ENCODE data around the gene SLIT1. TPM values are rescaled to one million over a fixed set of nuclear protein-coding genes. Genes with fewer than 3 reads are reported as not detected.

SLIT1 gene
- total RNA-seq, 1 donor from 2014 or later: not detected

DNA sequence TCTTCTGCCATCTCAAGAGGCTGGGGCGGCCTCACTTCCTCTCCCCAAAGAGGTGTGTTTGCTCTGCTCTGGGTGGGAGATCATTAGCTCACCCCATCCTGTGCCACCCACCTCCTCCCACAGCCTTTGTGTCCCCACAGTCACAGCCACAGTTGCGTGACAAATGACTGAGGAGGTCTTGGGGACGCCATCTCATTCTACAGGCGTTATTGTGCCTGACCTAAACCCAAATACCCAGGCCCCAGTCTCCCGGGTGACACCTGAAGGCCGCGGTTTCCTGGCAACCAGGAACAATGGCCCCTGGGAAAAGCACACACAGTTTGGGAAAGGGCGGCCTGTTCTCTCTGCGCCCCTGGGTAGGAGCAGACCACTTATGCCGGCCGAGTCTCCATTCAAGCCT lies 51.6 kb downstream of the SLIT1 start:
- no peaks in the 10 kb centered on the region for H3K9me3 ChIP-seq
- TF ChIP-seq CTCF (IDR thresholded peaks at IDR 0.05): no peak
- no peaks in the 10 kb centered on the region for H3K4me1 ChIP-seq
- H3K36me3 ChIP-seq: no peaks in the 10 kb centered on the region
- intact Hi-C loops (cut with DNase I): no loop called here
- no peak overlapping the region for H3K4me3 ChIP-seq
- no peak for DNase-seq (ENCODE audit: low spot score in 2 of 2)
- no peak overlapping the region for H3K27ac ChIP-seq
- no peaks in the 10 kb centered on the region for H3K27me3 ChIP-seq

- Histone ChIP-seq H3K27me3 (no peaks in the 10 kb centered on the region), H3K4me1 (no peaks in the 10 kb centered on the region), H3K36me3 (no peaks in the 10 kb centered on the region), H3K9me3 (no peaks in the 10 kb centered on the region), H3K27ac (no peak overlapping the region), H3K4me3 (no peak overlapping the region)
- no peak for TF ChIP-seq CTCF (IDR thresholded peaks at IDR 0.05)
- no peak for DNase-seq (ENCODE audit: low spot score in 2 of 2)
- intact Hi-C loops (cut with DNase I): no loop called here
Measured at GRCh38 chr10:97132273-97132672, 53.5 kb downstream of the SLIT1 start.

DNA sequence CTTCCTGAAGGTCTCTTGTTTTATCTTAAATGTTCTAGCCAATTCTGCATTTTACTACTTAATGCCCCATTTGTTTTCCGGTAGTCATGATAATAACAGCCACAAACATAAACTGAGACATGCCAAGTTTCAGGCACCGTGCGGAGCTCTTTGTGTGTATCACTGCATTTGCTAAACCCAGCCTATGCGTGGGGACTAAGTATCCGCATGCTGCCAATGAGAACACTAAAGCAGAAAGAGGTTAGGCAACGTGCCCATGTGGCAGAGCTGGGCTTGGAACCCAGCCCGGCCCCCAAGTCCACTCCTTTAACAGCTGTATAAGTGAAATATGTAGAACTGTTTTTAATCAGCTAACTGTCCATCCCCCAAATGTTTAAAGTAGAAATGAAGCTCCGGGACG lies 54.1 kb downstream of the SLIT1 start:
- no peak overlapping the region for H3K27ac ChIP-seq
- TF ChIP-seq CTCF (IDR thresholded peaks at IDR 0.05): no peak
- DNase-seq (ENCODE audit: low spot score in 2 of 2): no peak
- H3K9me3 ChIP-seq: no peaks in the 10 kb centered on the region
- H3K4me3 ChIP-seq: no peak overlapping the region
- H3K36me3 ChIP-seq: no peaks in the 10 kb centered on the region
- no peaks in the 10 kb centered on the region for H3K27me3 ChIP-seq
- H3K4me1 ChIP-seq: no peaks in the 10 kb centered on the region
- intact Hi-C loops (cut with DNase I): no loop called here

- Histone ChIP-seq H3K36me3 (no peaks in the 10 kb centered on the region), H3K4me3 (no peak overlapping the region), H3K4me1 (no peaks in the 10 kb centered on the region), H3K27ac (no peak overlapping the region), H3K27me3 (no peaks in the 10 kb centered on the region), H3K9me3 (no peaks in the 10 kb centered on the region)
- TF ChIP-seq CTCF (IDR thresholded peaks at IDR 0.05): no peak
- intact Hi-C loops (cut with DNase I): no loop called here
- DNase-seq (ENCODE audit: low spot score in 2 of 2): no peak
Measured at GRCh38 chr10:97131181-97131628, 54.6 kb downstream of the SLIT1 start.

GRCh38 chr10:97129666-97130065 lies 56.1 kb downstream of the SLIT1 start:
- intact Hi-C loops (cut with DNase I): no loop called here
- no peaks in the 10 kb centered on the region for H3K27me3 ChIP-seq
- no peak for TF ChIP-seq CTCF (IDR thresholded peaks at IDR 0.05)
- H3K27ac ChIP-seq: no peak overlapping the region
- H3K4me1 ChIP-seq: no peaks in the 10 kb centered on the region
- no peak overlapping the region for H3K4me3 ChIP-seq
- DNase-seq (ENCODE audit: low spot score in 2 of 2): no peak
- no peaks in the 10 kb centered on the region for H3K36me3 ChIP-seq
- H3K9me3 ChIP-seq: no peaks in the 10 kb centered on the region

DNA sequence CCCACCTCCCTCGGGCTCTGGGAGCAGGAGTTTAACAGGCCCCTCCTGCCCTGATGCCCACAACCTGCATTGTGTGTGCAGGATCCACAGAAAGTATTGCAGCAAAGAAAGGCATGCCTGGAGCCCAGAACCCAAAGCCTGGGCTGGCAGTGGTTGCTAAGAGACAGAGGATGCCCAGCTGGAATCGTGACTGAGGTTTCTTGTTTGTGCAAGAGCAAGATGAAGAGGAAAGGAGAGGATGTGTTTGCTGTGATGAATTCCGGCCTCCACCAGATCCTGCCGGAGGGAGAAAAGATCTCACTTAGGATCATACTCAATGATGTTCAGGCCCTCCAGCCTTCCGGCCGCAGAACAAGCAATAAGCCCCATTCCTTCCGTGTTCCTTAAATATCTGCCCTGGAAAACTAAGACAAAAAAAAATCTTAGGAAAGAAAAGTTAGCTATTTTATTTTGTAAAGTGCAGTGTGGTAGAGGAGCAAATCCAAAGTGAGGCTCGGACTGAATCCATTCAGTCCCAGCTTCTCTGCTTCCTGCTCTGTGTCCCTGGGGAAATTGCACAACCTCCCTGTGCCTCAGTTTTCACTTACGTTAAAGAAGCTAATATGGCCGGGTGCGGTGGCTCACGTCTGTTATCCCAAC lies 57.1 kb downstream of the SLIT1 start:
- intact Hi-C loops (cut with DNase I): no loop called here
- Histone ChIP-seq H3K27me3 (no peaks in the 10 kb centered on the region), H3K4me3 (no peak overlapping the region), H3K27ac (no peak overlapping the region), H3K4me1 (no peaks in the 10 kb centered on the region), H3K36me3 (no peaks in the 10 kb centered on the region), H3K9me3 (no peaks in the 10 kb centered on the region)
- no peak for DNase-seq (ENCODE audit: low spot score in 2 of 2)
- TF ChIP-seq CTCF (IDR thresholded peaks at IDR 0.05): no peak
